CD14-positive monocyte (primary cell): ENCODE data around the gene MKNK1. TPM values are rescaled to one million over a fixed set of nuclear protein-coding genes. Genes with fewer than 3 reads are reported as not detected.

Experiments used
- DNase-seq, 3 donors: peaks; one replicate each; pipeline ENCODE4 v3.0.0-alpha.2; 2011 to 2022
- H2AFZ ChIP-seq: 2 replicates; pipeline ENCODE4 v1.6.0; 2012; ENCODE audit warnings: mild to moderate bottlenecking, low read depth, low read length, inconsistent platforms; ENCODE audit not compliant: insufficient read depth, poor library complexity, severe bottlenecking
- H3K27ac ChIP-seq, 2 donors: 1 replicate in 1 of 2; 2 replicates in 1 of 2; pipeline ENCODE4 v1.5.1; 2012 to 2013; ENCODE audit warnings: low read length in 2 of 2, control low read depth in 1 of 2, inconsistent platforms in 1 of 2, low read depth in 1 of 2, mild to moderate bottlenecking in 1 of 2
- H3K27me3 ChIP-seq, 2 donors: one replicate each; pipeline versions ENCODE4 v1.6.0 to v1.6.1; 2011 to 2013; ENCODE audit warnings: low read length in 2 of 2; ENCODE audit not compliant: control insufficient read depth in 2 of 2, insufficient read depth in 2 of 2
- H3K36me3 ChIP-seq, 2 donors: replicated peaks in 1 of 2; 1 replicate in 1 of 2; 2 replicates in 1 of 2; pipeline versions ENCODE4 v1.5.1 to v1.6.1; 2012 to 2013; ENCODE audit warnings: low read length in 2 of 2, control low read depth in 1 of 2, inconsistent platforms in 1 of 2, mild to moderate bottlenecking in 1 of 2; ENCODE audit not compliant: insufficient read depth in 2 of 2, control insufficient read depth in 1 of 2
- H3K4me1 ChIP-seq, 2 donors: 1 replicate in 1 of 2; 2 replicates in 1 of 2; pipeline versions ENCODE4 v1.5.1 to v1.6.1; 2012 to 2013; ENCODE audit warnings: low read length in 2 of 2, control low read depth in 1 of 2, inconsistent platforms in 1 of 2, mild to moderate bottlenecking in 1 of 2, moderate library complexity in 1 of 2; ENCODE audit not compliant: insufficient read depth in 2 of 2, control insufficient read depth in 1 of 2
- H3K4me2 ChIP-seq: replicated peaks from 2 replicates; pipeline ENCODE3; 2012; ENCODE audit warnings: low read length, moderate library complexity, mild to moderate bottlenecking; ENCODE audit not compliant: poor library complexity, severe bottlenecking; ENCODE audit errors: extremely low read depth
- H3K4me3 ChIP-seq, 3 experiments: fragments of 200-600 bp in 1 of 3; sonication (generic) in 1 of 3; replicated peaks in 1 of 3; 1 replicate in 2 of 3; 2 replicates in 1 of 3; pipeline ENCODE4 v1.5.1; 2011 to 2013; ENCODE audit warnings: low read length in 3 of 3, mild to moderate bottlenecking in 3 of 3, control low read depth in 2 of 3, low read depth in 2 of 3, inconsistent platforms in 1 of 3, moderate library complexity in 1 of 3
- H3K79me2 ChIP-seq: 2 replicates; pipeline ENCODE4 v1.6.0; 2012; ENCODE audit warnings: mild to moderate bottlenecking, control low read depth, inconsistent platforms, low read length, moderate library complexity; ENCODE audit not compliant: insufficient read depth
- H3K9ac ChIP-seq: 2 replicates; pipeline ENCODE4 v1.6.0; 2017; ENCODE audit warnings: low read length, mild to moderate bottlenecking; ENCODE audit not compliant: insufficient read depth, poor library complexity, severe bottlenecking
- H3K9me3 ChIP-seq, 2 donors: replicated peaks in 1 of 2; 1 replicate in 1 of 2; 2 replicates in 1 of 2; pipeline versions ENCODE4 v1.5.1 to v1.6.1; 2012 to 2013; ENCODE audit warnings: low read length in 2 of 2, control low read depth in 1 of 2; ENCODE audit not compliant: control insufficient read depth in 1 of 2, insufficient read depth in 1 of 2
- H4K20me1 ChIP-seq: 2 replicates; pipeline ENCODE4 v1.6.0; 2012; ENCODE audit warnings: mild to moderate bottlenecking, low read length, control low read depth, moderate library complexity; ENCODE audit not compliant: insufficient read depth
- H3K27ac Mint-ChIP-seq, 7 donors: one replicate each; pipeline ENCODE4 v1.8.0; 2020; ENCODE audit warnings: mild to moderate bottlenecking in 7 of 7, mixed read lengths in 7 of 7, moderate library complexity in 6 of 7, inconsistent platforms in 2 of 7
- H3K27me3 Mint-ChIP-seq, 3 donors: one replicate each; pipeline ENCODE4 v1.8.0; 2021 to 2022; ENCODE audit warnings: low read depth in 3 of 3, mild to moderate bottlenecking in 3 of 3, mixed read lengths in 3 of 3, moderate library complexity in 3 of 3, inconsistent platforms in 1 of 3
- H3K36me3 Mint-ChIP-seq, 2 donors: one replicate each; pipeline ENCODE4 v1.8.0; 2020; ENCODE audit warnings: mixed read lengths in 2 of 2, inconsistent platforms in 1 of 2, mild to moderate bottlenecking in 1 of 2
- H3K4me1 Mint-ChIP-seq: one replicate; pipeline ENCODE4 v1.8.0; 2020; ENCODE audit warnings: mild to moderate bottlenecking, mixed read lengths
- H3K4me3 Mint-ChIP-seq, 2 donors: one replicate each; pipeline ENCODE4 v1.8.0; 2020; ENCODE audit warnings: mild to moderate bottlenecking in 2 of 2, mixed read lengths in 2 of 2, moderate library complexity in 1 of 2
- H3K9me3 Mint-ChIP-seq, 7 donors: one replicate each; pipeline ENCODE4 v1.8.0; 2020 to 2022; ENCODE audit warnings: mixed read lengths in 7 of 7, mild to moderate bottlenecking in 6 of 7, moderate library complexity in 6 of 7, inconsistent platforms in 2 of 7
- WGBS: methylation state at CpG from one replicate; pipeline ENCODE4 v1.1.5; 2013; ENCODE audit warnings: missing lambda C conversion rate; ENCODE audit not compliant: insufficient coverage; 5-methylcytosine and 5-hydroxymethylcytosine counted together
- intact Hi-C, 2 donors: fragments of 100-400 bp; cut with micrococcal nuclease; formaldehyde crosslinking; loops; one replicate each; pipeline versions ENCODE4 v1.15.0 to v1.15.1; 2023
- polyA minus RNA-seq: library from RNA; depleted of rRNA, polyadenylated mRNA; stranded (reverse); fragments of >200 nt; gene quantifications from 2 replicates; pipeline ENCODE4 v1.2.3, GENCODE V29; 2012
- polyA plus RNA-seq, 3 donors: library from polyadenylated mRNA; depleted of rRNA in 1 of 3; unstranded in 2 of 3; stranded (reverse) in 1 of 3; fragments of 300-500 nt in 2 of 3; fragments of >200 nt in 1 of 3; fragmentation: Illumina TruSeq in 2 of 3; gene quantifications; 1 replicate in 2 of 3; 2 replicates in 1 of 3; pipeline ENCODE4 v1.2.3, GENCODE V29; 2012 to 2021
- total RNA-seq, 12 experiments: library from RNA in 1 of 12; stranded (reverse) in 1 of 12; fragments of 120-200 nt in 1 of 12; gene quantifications; one replicate each; pipeline ENCODE4 v1.2.4 and lab custom pipeline; 2013 to 2026; ENCODE audit warnings: mixed read lengths in 6 of 12, inconsistent platforms in 1 of 12
- TF ChIP-seq, protein P1 (sequence below): fragments of 200-600 bp; IDR thresholded peaks from one replicate; pipeline ENCODE4 v1.8.0; 2022; ENCODE audit warnings: antibody characterized with exemption, mild to moderate bottlenecking

Gene MKNK1
- total RNA-seq (2013), result 48.1 TPM
- polyA plus RNA-seq (100 to 1,000 TPM in 1 of 3 donors, 10 to 100 TPM in 2; 38.2 to 144 (median 38.6) TPM), polyA minus RNA-seq (31.9 and 40.1 TPM in 2 replicates), total RNA-seq (lab: John Stamatoyannopoulos, UW) (14.1 to 53.9 (median 42.0) reads per million in 11 experiments)

DNA sequence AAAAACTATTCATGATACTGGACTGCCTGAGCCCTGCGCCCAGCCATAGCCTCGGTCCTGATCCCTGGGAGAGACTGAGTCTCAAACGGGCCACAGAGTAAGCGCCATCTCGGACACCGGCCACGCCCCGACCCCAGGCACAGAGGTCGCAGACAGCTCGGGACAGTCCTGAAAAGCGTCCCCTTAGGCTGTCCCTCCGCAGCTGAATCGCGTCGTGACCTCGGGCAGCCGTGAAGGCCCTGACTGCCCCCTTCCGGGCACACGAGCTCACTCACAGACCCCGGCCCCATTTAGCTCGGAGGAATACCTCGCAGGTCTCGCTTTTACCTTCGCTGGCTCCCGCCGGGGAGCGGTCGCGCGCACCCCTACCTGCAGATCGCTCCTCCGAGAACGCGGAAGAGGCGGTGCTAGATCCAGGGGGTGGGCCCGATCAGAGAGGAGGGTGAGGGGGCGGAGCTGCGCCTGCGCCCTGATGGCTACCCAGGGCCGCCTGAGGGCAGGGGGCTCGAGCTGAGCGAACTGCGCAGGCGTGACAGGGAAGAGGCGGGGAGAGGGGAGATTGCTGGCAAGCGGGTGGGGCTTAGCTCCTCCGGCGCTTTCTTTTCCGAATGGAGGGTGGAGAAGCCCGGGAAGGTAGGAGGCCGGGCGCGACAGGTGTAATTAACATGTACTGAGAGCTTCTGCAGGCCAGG lies at the start of gene MKNK1:
TSS of gene MKNK1 (minus strand) at position 411 of the 692 bp plus-strand sequence. CDS start 20,941 bp downstream, outside the sequence.
- under 1% methylated on average over 50 of the region's 53 CpGs for WGBS
- Mint-ChIP-seq H3K9me3 (no peaks in the 10 kb centered on the region), H3K36me3 (peaks cover 46 to 50% of the 10 kb centered on the region in 2 donors), H3K27me3 (no peaks in the 10 kb centered on the region), H3K27ac (peak within 1 kb of the TSS; percentile 84 to 97 (median 87)), H3K4me3 (peak within 1 kb of the TSS; percentile 92 to 94), H3K4me1 (peaks cover 63% of the 10 kb centered on the region)
- peak within 1 kb of the TSS; percentile 83 for H3K9ac ChIP-seq
- peak within 1 kb of the TSS; percentile 88 to 98 (median 96) for H3K4me3 ChIP-seq
- H3K27me3 ChIP-seq, result no peaks in the 10 kb centered on the region
- peak within 1 kb of the TSS; percentile 93 for H3K4me2 ChIP-seq
- H3K79me2 ChIP-seq, result peaks cover 50% of the 10 kb centered on the region
- H4K20me1 ChIP-seq, result peaks cover 42% of the 10 kb centered on the region
- H3K27ac ChIP-seq, result peak within 1 kb of the TSS; percentile 63 to 86
- peak within 1 kb of the TSS; percentile 89 for H2AFZ ChIP-seq
- peak; percentile 91 to 95 (median 93) for DNase-seq
- H3K4me1 ChIP-seq, result peaks cover 41 to 62% of the 10 kb centered on the region in 2 donors
- TF ChIP-seq, protein P1, sequence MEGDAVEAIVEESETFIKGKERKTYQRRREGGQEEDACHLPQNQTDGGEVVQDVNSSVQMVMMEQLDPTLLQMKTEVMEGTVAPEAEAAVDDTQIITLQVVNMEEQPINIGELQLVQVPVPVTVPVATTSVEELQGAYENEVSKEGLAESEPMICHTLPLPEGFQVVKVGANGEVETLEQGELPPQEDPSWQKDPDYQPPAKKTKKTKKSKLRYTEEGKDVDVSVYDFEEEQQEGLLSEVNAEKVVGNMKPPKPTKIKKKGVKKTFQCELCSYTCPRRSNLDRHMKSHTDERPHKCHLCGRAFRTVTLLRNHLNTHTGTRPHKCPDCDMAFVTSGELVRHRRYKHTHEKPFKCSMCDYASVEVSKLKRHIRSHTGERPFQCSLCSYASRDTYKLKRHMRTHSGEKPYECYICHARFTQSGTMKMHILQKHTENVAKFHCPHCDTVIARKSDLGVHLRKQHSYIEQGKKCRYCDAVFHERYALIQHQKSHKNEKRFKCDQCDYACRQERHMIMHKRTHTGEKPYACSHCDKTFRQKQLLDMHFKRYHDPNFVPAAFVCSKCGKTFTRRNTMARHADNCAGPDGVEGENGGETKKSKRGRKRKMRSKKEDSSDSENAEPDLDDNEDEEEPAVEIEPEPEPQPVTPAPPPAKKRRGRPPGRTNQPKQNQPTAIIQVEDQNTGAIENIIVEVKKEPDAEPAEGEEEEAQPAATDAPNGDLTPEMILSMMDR, result no peak
- H3K36me3 ChIP-seq, result peaks cover 12 to 17% of the 10 kb centered on the region in 2 donors
- no peaks in the 10 kb centered on the region for H3K9me3 ChIP-seq
- intact Hi-C loops, result no loop called here

DNA sequence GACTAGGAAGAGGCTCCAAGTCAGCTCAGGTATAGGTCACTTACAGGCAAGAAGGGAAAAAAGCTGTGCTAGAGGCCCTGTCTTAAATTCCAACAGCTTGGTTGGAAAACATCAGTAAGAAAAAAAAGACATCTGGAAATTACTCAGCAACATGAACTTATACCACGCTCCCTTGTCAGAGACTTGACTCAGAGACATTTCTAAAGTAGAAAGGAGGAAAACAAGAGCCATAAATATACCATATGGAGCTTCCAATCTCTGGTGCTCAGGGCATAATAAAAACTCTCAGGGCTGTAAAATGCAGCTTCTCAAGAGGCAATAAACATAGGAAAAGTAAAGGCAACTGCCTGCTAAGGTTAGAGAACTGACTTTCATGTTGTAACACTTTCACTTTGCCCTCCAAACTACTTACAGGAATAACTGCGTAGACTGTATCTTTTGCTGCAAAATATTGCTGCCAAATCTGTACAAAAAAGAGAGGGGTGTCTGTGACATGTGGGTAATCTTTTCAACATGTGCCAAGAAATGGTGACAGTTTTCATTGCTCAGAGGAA lies 49.4 kb upstream of the MKNK1 start:
- TF ChIP-seq, protein P1, result no peak
- peak overlapping the region in 1 of 7 donors; percentile 24 for H3K27ac Mint-ChIP-seq
- Histone ChIP-seq H4K20me1 (no peaks in the 10 kb centered on the region), H3K9me3 (peaks cover 0 to 3% of the 10 kb centered on the region in 2 donors), H3K4me3 (no peak overlapping the region), H3K79me2 (no peaks in the 10 kb centered on the region), H3K4me2 (no peak overlapping the region), H3K27me3 (no peaks in the 10 kb centered on the region), H3K9ac (no peak overlapping the region), H3K36me3 (peaks cover 40 to 80% of the 10 kb centered on the region in 2 donors), H2AFZ (no peak overlapping the region), H3K27ac (no peak overlapping the region), H3K4me1 (no peaks in the 10 kb centered on the region)
- peaks cover 0 to 19% (median 9%) of the 10 kb centered on the region in 7 donors for H3K9me3 Mint-ChIP-seq
- H3K4me3 Mint-ChIP-seq, result no peak overlapping the region
- peaks cover 67 to 79% of the 10 kb centered on the region in 2 donors for H3K36me3 Mint-ChIP-seq
- no CpG with 5 or more reads among the region's 2 CpGs for WGBS
- intact Hi-C loops, result no loop called here
- no peaks in the 10 kb centered on the region for H3K27me3 Mint-ChIP-seq
- DNase-seq, result no peak
- no peaks in the 10 kb centered on the region for H3K4me1 Mint-ChIP-seq
